IMR-90 (cell line): ENCODE data around the gene PRIMA1. TPM values are rescaled to one million over a fixed set of nuclear protein-coding genes. Genes with fewer than 3 reads are reported as not detected.

Experiments used
- ATAC-seq: fragments of 200-7000 bp; cut with Tn5 transposase; 2 replicates; pipeline ENCODE4 v1.9.1; 2020; ENCODE audit warnings: low read depth, mild to moderate bottlenecking, moderate library complexity
- BruUV-seq: library from RNA; stranded (reverse); fragments of 400-500 nt; replicated peaks from 2 replicates; lab custom pipeline; 2021; lab: Mats Ljungman, UMichigan
- CTCF ChIA-PET: fragments of 300-600 bp; formaldehyde crosslinking; extraction: SDS; loops from one replicate; lab custom pipeline; 2021; ENCODE audit warnings: antibody characterized with exemption; lab: Yijun Ruan, JAX
- POLR2A ChIA-PET: fragments of 300-600 bp; sonication (Branson Sonifier 250); formaldehyde crosslinking; loops from one replicate; lab custom pipeline; 2022; ENCODE audit warnings: antibody characterized with exemption; ENCODE audit not compliant: unreplicated experiment; lab: Charles Lee
- DNase-seq: peaks from one replicate; pipeline ENCODE4 v3.0.0; 2013
- H2AFZ ChIP-seq: replicated peaks from 2 replicates; pipeline ENCODE3; 2013; ENCODE audit warnings: low read length, mild to moderate bottlenecking; ENCODE audit not compliant: poor library complexity
- H2AK5ac ChIP-seq: 2 replicates; pipeline ENCODE4 v1.6.1; 2013; ENCODE audit warnings: low read depth, low read length, inconsistent platforms
- H2AK9ac ChIP-seq: replicated peaks from 2 replicates; pipeline ENCODE3; 2013; ENCODE audit warnings: mild to moderate bottlenecking, low read depth, low read length, moderate library complexity; ENCODE audit not compliant: poor library complexity
- H2BK120ac ChIP-seq: 2 replicates; pipeline ENCODE4 v1.6.1; 2013; ENCODE audit warnings: low read depth, low read length, inconsistent platforms
- H2BK15ac ChIP-seq: 3 replicates; pipeline ENCODE4 v1.6.1; 2013; ENCODE audit warnings: low read depth, low read length, inconsistent platforms
- H2BK20ac ChIP-seq: 2 replicates; pipeline ENCODE4 v1.6.1; 2013; ENCODE audit warnings: low read depth, mild to moderate bottlenecking, inconsistent platforms, low read length, moderate library complexity
- H2BK5ac ChIP-seq: 2 replicates; pipeline ENCODE4 v1.6.1; 2013; ENCODE audit warnings: mild to moderate bottlenecking, low read depth, low read length, inconsistent platforms; ENCODE audit not compliant: poor library complexity, severe bottlenecking
- H3K14ac ChIP-seq: replicated peaks from 2 replicates; pipeline ENCODE4 v1.6.1; 2013; ENCODE audit warnings: low read depth, low read length, inconsistent platforms
- H3K18ac ChIP-seq: 2 replicates; pipeline ENCODE4 v1.6.1; 2013; ENCODE audit warnings: low read depth, low read length, control low read depth
- H3K23ac ChIP-seq: 2 replicates; pipeline ENCODE4 v1.6.1; 2013; ENCODE audit warnings: low read depth, low read length, inconsistent platforms
- H3K27ac ChIP-seq: 2 replicates; pipeline ENCODE4 v1.5.1; 2013; ENCODE audit warnings: mild to moderate bottlenecking, control low read depth, low read length; ENCODE audit not compliant: insufficient read depth
- H3K27me3 ChIP-seq: 2 replicates; pipeline ENCODE4 v1.6.1; 2013; ENCODE audit warnings: low read length; ENCODE audit not compliant: control insufficient read depth, insufficient read depth
- H3K36me3 ChIP-seq: 2 replicates; pipeline ENCODE4 v1.6.1; 2013; ENCODE audit warnings: low read length, mixed read lengths; ENCODE audit not compliant: control insufficient read depth, insufficient read depth
- H3K4ac ChIP-seq: 2 replicates; pipeline ENCODE4 v1.6.1; 2013; ENCODE audit warnings: low read depth, low read length, inconsistent platforms
- H3K4me1 ChIP-seq: 2 replicates; pipeline ENCODE4 v1.6.1; 2013; ENCODE audit warnings: low read length, mixed read lengths; ENCODE audit not compliant: control insufficient read depth, insufficient read depth
- H3K4me2 ChIP-seq: 2 replicates; pipeline ENCODE4 v1.6.1; 2013; ENCODE audit warnings: low read depth, mild to moderate bottlenecking, control low read depth, low read length, moderate library complexity
- H3K4me3 ChIP-seq: 2 replicates; pipeline ENCODE4 v1.5.1; 2013; ENCODE audit warnings: low read depth, mild to moderate bottlenecking, control low read depth, low read length, moderate library complexity; ENCODE audit not compliant: insufficient read depth
- H3K56ac ChIP-seq: 2 replicates; pipeline ENCODE4 v1.6.1; 2013; ENCODE audit warnings: low read length, inconsistent platforms; ENCODE audit not compliant: insufficient read depth; ENCODE audit errors: extremely low read depth
- H3K79me1 ChIP-seq, 2 experiments: 2 replicates each; pipeline ENCODE4 v1.6.1; 2013; ENCODE audit warnings: low read length in 2 of 2, inconsistent platforms in 1 of 2, low read depth in 1 of 2
- H3K9ac ChIP-seq: 2 replicates; pipeline ENCODE4 v1.6.1; 2013; ENCODE audit warnings: low read depth, low read length, control low read depth
- H3K9me1 ChIP-seq: 2 replicates; pipeline ENCODE4 v1.6.1; 2013; ENCODE audit warnings: low read length, inconsistent platforms; ENCODE audit not compliant: insufficient read depth
- H3K9me3 ChIP-seq: 2 replicates; pipeline ENCODE4 v1.6.1; 2013; ENCODE audit warnings: low read length; ENCODE audit not compliant: control insufficient read depth, insufficient read depth
- H4K20me1 ChIP-seq: 2 replicates; pipeline ENCODE4 v1.6.1; 2013; ENCODE audit warnings: low read length, inconsistent platforms; ENCODE audit not compliant: insufficient read depth
- H4K5ac ChIP-seq: 2 replicates; pipeline ENCODE4 v1.6.1; 2013; ENCODE audit warnings: mild to moderate bottlenecking, low read depth, low read length, control low read depth
- H4K8ac ChIP-seq, 2 experiments: 2 replicates each; pipeline ENCODE4 v1.6.1; 2013; ENCODE audit warnings: low read depth in 2 of 2, low read length in 2 of 2, control low read depth in 1 of 2, inconsistent platforms in 1 of 2
- H4K91ac ChIP-seq: 2 replicates; pipeline ENCODE4 v1.6.1; 2013; ENCODE audit warnings: low read depth, low read length, inconsistent platforms; ENCODE audit not compliant: insufficient read depth
- CHD1 ChIP-seq: IDR thresholded peaks from 2 replicates; pipeline ENCODE4 v1.6.1; 2012; ENCODE audit warnings: low read depth, low read length, improper control_type of control experiment
- WGBS, 2 experiments: methylation state at CpG; one replicate each; pipeline versions ENCODE4 v1.1.5 to v1.1.7; 2013; ENCODE audit warnings: missing lambda C conversion rate in 2 of 2; ENCODE audit not compliant: insufficient read length in 1 of 2; ENCODE audit errors: extremely low coverage in 2 of 2; 5-methylcytosine and 5-hydroxymethylcytosine counted together
- dilution Hi-C: fragments of 300-500 bp; cut with HindIII; formaldehyde crosslinking; loops from one replicate; pipeline ENCODE4 v1.14.3; 2018; ENCODE audit warnings: low sequenced_read_pairs; ENCODE audit not compliant: unreplicated experiment
- in situ Hi-C: fragments of 300-500 bp; cut with MboI; formaldehyde crosslinking; loops from 3 replicates; pipeline ENCODE4 v1.14.3; 2019; ENCODE audit warnings: low sequenced_read_pairs, inconsistent platforms, mixed read lengths
- intact Hi-C: fragments of 100-400 bp; cut with micrococcal nuclease; formaldehyde crosslinking; loops from 2 replicates; pipeline ENCODE4 v1.10.0; 2022
- polyA plus RNA-seq, 3 experiments: library from polyadenylated mRNA; depleted of rRNA; stranded (reverse); fragments of >200 nt; gene quantifications; 2 replicates each; pipeline ENCODE4 v1.2.3, GENCODE V29; 2012; ENCODE audit warnings: low replicate concordance in 1 of 3
- total RNA-seq: library from RNA; depleted of rRNA; stranded (reverse); fragments of >200 nt; gene quantifications from 2 replicates; pipeline ENCODE4 v1.2.3, GENCODE V29; 2012
- TF ChIP-seq, protein P1 (sequence below): fragments of 150-350 bp; IDR thresholded peaks from 2 replicates; pipeline ENCODE4 v1.6.1; 2017; ENCODE audit warnings: mild to moderate bottlenecking, antibody characterized with exemption, low read length, low read depth

The PRIMA1 gene
- total and polyA plus RNA-seq, 2 of the 4 experiments (the other 2 are of a cell fraction) = not detected

DNA sequence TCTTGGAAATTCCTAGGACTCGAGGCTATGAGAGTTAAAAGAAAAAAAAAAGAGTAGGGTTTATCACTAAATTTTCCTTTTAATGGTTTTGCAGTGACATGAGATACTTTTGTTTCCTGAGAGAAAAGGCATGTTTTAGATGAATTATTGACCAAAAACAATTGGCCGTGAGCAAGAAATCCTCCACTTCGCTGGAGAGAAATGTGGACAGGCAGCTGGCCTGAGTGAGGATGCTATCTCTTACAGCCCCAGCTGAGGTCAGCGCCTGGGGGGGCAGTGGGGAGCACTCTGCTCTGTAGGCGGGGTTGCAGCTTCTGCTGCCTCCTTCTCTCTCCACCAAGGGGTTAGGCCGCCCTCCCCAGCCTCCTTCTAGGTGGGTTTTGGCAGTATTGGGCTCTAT is 54.7 kb downstream of the PRIMA1 start:
- intact Hi-C loops = no loop called here
- H3K23ac ChIP-seq = no peak overlapping the region
- no peaks in the 10 kb centered on the region for H3K36me3 ChIP-seq
- peaks cover 17% of the 10 kb centered on the region for H3K9me3 ChIP-seq
- no peak overlapping the region for H4K5ac ChIP-seq
- H2BK120ac ChIP-seq = no peak overlapping the region
- no peak overlapping the region for H3K56ac ChIP-seq
- H3K4me3 ChIP-seq = no peak overlapping the region
- no peak overlapping the region for H2BK20ac ChIP-seq
- H3K4me2 ChIP-seq = no peak overlapping the region
- no peaks in the 10 kb centered on the region for H3K27me3 ChIP-seq
- no peak overlapping the region for H2AK9ac ChIP-seq
- no TSS peak for BruUV-seq
- dilution Hi-C loops = no loop called here
- ATAC-seq (no peak), DNase-seq (no peak)
- H4K8ac ChIP-seq = no peak overlapping the region
- 60% methylated on average over 2 of the region's 6 CpGs; no CpG with 5 or more reads in 1 of the 2 experiments for WGBS, 2 experiments
- no peaks in the 10 kb centered on the region for H3K4me1 ChIP-seq
- H3K4ac ChIP-seq = no peak overlapping the region
- no peaks in the 10 kb centered on the region for H4K20me1 ChIP-seq
- H2AFZ ChIP-seq = no peak overlapping the region
- CTCF ChIA-PET = no interaction called here
- H2AK5ac ChIP-seq = no peak overlapping the region
- POLR2A ChIA-PET = no interaction called here
- no peak overlapping the region for H2BK5ac ChIP-seq
- H3K27ac ChIP-seq = no peak overlapping the region
- in situ Hi-C loops = no loop called here
- no peak overlapping the region for H2BK15ac ChIP-seq
- no peaks in the 10 kb centered on the region for H3K79me1 ChIP-seq
- H3K14ac ChIP-seq = no peak overlapping the region
- H3K9me1 ChIP-seq = no peaks in the 10 kb centered on the region
- H3K9ac ChIP-seq = no peak overlapping the region
- TF ChIP-seq, protein P1, sequence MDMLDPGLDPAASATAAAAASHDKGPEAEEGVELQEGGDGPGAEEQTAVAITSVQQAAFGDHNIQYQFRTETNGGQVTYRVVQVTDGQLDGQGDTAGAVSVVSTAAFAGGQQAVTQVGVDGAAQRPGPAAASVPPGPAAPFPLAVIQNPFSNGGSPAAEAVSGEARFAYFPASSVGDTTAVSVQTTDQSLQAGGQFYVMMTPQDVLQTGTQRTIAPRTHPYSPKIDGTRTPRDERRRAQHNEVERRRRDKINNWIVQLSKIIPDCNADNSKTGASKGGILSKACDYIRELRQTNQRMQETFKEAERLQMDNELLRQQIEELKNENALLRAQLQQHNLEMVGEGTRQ = no peak
- TF ChIP-seq CHD1 = no peak
- no peak overlapping the region for H4K91ac ChIP-seq
- H3K18ac ChIP-seq = no peak overlapping the region
